ENCODE results near the gene TMSB4X.
"Not testable (repeated sequence)": the region's sequence is repeated elsewhere in the genome, so short reads cannot be mapped to it uniquely, and the experiment has no call there.

TMSB4X gene

DNA sequence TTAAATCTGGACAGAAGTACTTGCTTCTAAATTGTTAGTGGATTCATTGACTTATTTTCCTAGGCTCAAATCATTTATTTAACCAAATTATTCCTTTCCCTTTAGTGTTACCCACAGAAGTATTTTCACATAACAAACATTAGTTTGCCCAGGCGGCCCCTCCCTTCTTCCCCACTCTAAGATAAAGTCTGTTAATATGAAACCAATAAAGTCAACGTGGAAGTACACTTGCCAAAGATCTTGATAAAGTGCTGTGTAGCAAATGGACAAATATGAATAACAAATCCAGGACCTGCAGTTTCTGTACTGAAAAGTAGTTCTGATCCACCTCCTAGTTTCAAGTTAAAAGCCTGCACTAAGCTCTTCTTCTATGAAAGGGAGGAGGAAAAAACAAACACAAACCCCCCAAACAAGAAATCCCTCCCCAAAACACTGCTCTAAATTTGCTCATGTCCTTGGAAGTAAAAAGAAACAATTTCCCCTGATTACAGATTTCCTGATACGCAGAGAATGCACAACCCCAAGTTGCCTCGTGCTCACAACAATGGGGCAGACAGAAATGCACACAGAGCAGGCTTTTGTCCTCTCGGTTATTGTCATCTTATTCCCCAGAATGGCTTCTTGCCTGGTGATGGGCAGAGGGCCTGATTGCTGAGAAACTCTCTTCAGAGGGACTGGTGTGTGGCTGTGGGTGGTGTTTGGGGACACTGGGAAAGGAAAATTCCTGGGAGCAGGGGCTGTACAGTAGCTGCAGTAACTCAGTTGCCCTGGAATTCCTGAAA, 23.2 kb downstream of the TMSB4X start:
- DNase-seq (ENCODE audit: low spot score): no peak

DNA sequence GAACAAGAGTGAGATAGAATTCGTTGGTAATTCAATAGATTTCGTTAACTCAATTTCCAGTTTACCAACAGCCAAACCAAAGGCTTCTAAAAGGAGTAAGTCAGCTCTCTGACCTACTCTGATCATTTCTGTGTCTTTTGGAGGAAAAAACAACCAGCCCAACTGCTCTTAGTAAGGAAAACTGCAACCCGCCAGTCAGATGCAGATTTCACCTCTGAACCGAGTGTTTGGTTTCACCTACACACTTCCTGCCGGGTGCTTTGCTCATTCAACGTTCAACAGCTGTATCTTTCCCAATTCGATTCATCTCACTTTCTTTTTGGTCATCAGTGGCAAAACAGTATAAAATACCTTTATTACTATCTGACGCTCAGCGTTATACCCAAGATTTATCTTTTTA, 24.5 kb downstream of the TMSB4X start:
- no peak for DNase-seq (ENCODE audit: low spot score)

DNA sequence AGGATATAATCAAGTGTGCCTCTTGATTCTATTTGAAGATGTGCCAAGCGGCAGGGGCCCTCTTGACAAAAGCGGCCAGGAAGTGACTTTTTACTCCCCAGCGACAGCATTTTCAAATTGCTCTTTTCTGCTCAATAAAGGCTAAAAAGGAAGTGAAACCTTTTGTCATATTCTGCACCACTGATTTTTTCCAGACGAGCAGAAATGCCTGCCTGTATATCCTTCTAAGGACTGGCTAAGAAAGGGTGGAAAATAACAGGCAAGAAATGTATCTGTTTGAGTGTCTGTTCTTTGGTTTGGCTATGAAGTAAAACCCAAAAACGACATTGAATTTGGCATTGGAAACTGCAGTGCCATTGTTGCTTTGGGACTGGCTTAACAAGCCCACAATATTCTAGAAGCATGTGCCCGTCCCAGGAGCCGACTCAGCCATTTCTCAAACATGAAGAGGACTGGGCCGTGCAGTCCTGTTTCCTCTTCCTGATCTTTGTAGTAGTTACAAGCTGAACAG, 25.4 kb downstream of the TMSB4X start:
- no peak for DNase-seq (ENCODE audit: low spot score)

DNA sequence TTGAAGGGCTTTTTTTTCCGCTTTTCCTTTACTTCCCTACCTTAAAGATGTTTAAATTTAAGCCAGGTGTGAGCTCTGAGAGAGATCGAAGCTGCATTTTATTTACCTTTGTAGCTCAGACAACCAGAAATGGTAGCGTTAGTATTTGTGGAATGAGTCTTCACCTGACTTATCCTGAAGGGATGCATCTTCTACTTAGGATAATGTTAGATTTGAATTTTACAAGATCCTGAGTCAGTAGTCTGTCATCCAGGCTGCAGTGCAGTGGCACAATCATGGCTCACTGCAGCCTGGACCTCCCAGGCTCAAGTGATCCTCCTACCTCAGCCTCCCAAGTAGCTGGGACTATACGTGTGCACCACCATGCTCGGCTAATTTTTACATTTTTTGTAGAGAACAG, 26.2 kb downstream of the TMSB4X start:
- DNase-seq (ENCODE audit: low spot score): no peak

DNA sequence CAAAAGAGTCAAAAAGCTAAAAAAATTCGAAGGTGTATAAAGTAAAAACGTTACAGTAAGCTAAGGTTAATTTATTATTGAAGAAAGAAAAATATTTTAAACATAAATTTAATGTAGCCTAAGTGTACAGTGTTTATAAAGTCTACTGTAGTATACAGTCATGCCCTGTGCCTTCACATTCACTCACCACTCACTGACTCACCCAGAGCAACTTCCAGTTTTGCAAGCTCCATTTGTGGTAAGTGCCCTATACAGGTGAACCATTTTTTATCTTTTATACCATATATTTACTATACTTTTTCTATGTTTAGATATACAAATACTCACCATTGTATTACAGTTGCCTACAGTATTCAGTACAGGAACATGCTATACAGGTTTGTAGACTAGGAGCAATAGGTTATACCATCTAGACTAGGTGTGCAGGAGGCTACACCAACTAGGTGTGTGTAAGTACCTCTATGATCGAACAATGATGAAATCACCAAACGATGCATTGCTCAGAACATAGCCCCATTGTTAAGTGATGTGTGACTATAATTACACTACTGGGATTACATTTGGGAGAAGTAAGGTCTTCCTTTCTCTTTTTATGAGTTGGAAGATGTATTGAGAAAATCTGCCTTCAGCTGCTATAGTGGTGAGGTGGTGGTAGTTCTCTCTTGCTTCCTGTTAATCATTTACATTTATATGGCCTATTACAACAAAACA, 27.2 kb downstream of the TMSB4X start:
- peak; percentile 15 for DNase-seq (ENCODE audit: low spot score)

DNA sequence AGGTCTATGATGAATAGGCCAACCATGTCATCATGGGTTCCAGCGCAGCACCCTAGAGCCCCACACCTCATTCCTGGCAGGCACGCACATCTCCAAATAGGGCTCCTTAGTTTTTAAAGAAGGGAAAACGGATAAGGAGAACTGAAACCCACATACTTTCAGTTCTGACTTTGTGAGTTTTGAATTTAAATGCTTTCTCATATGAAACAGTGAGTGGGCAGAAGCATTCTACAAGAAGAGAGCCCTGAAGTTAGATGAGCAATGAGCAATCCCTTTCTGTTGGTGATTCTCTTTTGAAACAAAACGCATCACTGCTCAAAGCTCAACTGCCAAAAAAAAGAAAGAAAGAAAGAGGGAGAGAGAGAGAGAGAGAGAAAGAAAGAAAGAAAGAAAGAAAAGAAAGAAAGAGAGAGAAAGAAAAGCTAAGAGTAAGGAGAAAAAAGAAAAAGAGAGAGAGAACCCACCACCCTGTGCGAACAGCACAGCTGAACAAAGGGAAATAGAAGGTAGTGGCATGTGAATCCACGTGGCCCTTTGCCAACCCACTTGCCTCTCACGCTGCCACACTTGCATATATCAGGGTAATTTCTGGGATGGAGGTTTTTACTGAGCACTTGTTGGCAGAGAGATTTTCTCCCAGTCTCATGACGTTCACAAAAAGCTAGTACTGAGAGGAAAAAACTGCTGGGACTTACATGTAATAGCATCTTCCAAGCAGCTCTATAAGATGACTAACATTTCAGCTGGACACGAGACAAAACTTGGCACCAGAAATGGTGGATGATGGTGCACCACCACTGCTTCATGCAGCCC, 31.0 kb downstream of the TMSB4X start:
- no peak for DNase-seq (ENCODE audit: low spot score)

DNA sequence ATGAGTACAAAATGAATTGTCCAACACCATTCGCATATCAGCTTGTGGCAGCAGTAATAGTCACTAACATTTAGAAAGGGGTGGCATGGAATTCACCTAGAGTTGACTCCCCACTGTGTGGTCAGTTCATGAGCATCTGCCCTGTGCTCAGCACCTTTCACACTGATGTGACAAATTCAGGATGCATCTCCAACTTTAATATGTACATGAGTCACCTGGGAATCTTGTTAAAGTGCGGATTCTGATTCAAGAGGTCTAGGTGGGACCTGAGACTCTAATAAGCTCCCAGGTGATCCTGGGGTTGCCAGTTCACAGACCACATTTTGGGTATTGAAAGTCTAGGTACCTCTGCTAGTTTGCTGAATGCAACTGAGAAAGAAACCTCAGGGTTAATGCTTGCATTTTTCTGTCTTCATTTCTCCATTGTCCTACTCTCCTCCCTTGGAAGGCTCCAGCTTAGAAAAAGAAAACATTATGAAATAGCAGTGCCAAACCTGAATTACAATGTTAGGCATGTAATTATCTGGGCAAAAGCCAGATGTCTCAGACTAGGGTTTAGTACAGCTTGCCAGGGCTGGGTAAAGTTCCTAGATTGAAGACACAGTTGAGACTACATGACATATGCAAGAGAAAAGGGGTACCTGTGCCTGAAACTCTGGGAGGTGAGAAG, 32.7 kb downstream of the TMSB4X start:
- no peak for DNase-seq (ENCODE audit: low spot score)

DNA sequence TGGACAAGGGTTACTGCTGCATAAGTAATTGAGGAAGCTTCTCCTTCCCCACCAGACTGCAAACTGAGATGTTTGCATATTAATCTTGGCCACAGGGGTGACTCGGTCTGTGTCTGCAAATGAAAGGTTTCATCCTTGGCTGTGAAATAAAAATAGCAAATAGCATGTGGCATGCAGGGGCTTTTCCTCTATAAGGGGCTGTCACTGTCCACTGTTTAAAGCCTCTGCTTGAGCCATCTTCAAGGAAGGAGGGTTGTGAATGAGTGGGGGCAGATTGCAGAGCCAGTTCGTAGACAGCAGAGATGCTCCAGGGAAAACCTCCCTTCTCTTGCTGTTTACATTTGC, 33.3 kb downstream of the TMSB4X start:
- no peak for DNase-seq (ENCODE audit: low spot score)

DNA sequence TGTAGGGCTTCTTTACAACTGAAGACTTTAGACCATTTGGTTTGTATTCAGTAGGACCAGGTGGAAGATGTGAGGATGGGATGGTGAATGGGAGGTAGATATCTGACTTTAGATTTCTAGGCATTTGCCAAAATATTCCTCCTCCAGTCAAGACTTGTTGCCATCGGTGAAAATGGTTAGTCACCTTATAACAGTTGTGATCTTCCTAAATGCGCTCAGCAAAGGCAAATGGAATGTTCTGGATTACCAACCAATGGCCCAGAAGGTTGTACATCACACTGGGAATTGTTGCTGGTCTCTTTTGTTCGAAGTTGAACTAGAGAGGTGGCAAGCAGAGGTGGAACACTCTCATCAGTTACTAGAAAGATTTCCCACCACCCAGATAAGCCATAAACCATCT, 33.9 kb downstream of the TMSB4X start:
- DNase-seq (ENCODE audit: low spot score): no peak

DNA sequence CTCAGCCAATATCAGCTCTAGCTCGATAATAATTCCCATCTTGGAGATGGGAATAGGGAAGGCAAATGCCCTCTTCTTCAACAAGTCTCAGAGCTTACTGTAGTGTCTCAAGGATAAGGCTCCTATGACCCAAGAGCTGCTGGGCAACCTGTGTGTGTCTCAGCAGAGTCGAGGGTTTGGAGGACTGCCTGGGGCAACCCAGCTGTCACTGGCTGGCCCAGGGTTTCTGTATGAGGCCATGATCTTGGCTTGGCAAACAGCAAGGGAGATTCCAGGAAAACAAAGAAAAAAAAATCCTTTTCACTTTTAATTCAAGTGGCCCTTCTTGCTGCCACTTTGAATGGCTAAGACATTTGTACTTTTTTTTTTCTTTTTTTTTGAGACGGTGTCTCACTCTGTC, 34.4 kb downstream of the TMSB4X start:
- no peak for DNase-seq (ENCODE audit: low spot score)

DNA sequence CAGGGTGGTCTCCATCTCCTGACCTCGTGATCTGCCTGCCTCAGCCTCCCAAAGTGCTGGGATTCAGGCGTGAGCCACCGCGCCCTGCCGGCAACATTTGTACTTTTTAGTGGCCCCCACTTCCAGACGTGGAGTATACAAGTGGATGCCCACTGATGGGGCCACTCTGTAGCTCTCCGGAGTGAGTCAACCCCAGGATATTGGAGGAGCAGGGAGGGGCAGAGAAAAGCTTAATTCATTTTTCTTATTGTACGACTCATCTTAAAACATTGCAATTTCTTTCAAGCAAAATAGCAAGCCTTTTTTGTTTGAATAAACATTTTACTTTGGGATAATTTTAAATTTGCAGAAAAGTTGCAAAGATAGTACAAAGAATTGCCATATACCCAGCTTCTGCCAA, 34.9 kb downstream of the TMSB4X start:
- DNase-seq (ENCODE audit: low spot score): no peak

DNA sequence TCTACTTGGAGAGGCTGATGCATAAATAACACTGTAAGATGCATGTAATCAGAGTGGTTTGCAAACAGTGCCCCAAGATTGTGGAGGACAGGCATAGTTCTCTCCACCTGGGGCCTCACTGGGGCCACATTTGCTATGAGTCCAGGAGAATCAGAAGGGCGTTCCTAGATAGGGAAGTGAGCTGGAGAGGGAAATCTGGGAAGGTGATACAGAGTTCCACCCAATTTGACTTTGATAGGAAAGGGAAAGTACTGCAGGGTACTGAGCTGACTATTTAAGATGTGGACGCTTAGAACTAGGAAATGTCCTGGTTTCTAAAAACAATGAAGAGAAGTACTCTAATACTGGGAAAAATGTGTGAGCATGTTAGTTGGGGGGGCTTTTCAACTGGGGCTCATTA, 35.6 kb downstream of the TMSB4X start:
- DNase-seq (ENCODE audit: low spot score): no peak

DNA sequence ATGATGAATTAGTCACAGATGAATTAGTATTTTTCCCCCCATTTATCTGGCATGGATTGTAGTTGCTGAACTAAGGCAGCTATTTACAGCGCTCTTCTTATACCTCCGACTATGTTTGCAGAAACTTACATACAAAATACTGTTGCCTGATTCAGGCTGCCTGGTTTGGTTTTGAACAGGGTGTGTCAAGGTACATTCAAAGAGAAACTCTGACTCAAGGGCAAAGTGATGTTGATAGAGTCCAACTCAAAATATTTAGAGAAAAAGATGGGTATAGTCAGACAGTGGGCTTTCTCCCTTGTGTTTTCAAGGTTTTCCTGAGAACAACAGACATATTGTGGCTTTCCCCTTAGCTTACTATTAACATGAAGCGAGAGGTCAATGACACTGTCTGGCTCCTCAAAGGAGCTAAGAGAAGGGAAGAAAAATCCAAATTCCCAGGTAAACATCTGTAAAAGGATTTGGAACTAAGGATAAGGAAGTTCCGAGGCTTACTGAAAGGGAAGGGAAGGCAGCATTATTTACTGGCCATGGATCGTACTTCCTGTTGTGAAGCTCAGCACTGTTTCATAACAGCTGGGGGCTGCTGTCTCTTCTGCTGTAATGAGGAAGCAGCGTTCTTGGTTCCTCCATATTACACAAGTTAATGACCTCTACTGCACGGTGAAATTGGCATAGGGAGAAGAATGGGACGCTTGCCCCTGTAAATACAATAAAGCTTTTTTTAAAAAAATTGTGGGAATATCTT, 38.6 kb downstream of the TMSB4X start:
- no peak for DNase-seq (ENCODE audit: low spot score)

DNA sequence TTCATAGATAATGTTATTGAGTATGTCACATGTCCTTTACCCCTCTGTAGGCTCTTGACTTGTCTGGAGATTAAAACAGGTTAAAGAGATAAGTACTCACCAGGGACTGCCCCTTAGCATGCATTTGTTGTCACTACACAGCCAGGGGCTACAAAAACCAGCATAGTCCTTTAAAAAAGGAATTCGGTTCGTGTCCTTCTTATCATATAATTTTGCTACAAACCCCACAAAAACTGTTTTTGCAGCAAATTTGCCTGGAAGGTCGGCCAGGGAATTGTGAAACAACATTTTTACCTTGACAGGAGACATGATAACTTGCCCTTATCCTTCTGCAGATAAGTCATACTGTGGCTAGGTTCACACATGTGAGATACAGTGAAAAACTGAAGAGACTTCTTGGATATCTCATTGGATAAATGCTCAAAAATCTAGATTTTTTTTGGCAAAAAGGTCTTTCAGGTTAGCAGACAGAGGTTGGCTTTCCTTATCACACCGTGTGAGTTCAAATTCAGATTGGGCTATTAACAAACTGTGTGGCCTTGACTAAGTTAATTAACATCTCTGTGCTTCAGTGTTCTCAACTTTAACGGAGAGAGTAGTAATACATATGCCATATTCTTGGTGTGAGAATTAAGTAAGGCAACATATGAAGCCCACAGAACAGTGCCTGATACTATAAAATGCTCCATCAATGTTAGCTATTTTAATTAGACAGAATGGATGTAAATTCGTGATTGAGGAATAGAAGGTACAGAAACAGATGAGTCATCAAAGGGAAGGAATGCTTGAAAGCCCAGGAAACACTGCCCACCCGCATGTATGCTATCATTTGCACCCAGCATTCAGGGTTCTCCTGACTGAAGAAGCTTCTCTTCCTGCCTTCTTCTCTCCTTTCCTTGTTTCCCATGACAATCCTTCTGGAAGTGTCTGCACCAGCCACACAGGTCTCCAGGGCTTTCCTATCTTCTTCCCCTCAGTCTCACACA, 39.5 kb downstream of the TMSB4X start:
- DNase-seq (ENCODE audit: low spot score): no peak

DNA sequence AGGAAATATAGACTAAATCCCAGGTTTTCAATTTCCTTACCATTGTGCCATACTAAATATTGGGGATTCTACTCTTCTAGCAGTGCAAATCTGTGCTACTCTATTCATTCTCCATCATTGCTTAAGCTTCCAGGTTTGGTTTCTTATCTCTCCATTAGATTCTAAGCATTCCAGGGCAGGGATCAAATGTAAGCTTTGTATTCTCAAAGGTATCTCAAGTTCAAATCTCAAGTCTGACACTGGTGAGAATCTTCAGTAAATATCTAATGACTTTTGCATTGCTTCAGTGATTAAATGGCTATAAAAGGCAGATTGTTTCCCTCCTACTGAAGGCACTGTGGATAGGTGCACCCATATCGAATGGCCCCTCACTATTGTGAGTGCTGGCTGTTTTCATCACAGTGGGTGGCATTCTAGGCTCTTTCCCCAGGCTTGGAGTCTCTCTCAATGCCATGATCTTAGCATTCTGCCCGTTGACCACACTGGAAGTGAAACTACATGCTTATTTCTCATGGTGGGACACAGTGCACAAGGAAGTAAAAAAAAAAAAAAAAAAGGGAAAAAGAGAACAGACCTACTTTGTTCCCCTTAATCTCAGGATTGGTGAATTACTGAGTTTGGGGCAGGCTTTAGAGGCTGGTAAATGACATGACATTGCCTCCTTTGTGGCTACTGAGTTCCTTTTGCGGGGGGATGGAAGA, 40.8 kb downstream of the TMSB4X start:
- no peak for DNase-seq (ENCODE audit: low spot score)

DNA sequence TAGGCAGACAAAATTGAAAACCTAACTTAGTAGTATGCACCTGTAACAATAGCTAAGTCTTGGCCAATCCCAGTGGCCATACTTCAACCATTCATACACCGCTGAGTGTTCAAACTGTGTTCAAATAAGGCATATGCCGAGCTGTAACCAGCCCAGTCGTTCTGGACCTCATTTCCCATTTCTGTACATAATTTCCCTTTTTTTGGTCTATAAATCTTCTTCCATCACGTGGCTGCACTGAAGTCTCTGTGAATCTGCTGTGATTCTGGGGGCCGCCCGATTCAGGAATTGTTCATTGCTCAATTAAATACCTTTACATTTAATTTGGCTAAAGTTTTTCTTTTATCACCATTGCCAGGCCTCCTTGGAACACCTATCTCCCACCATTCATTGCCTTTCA, 41.8 kb downstream of the TMSB4X start:
- not testable (repeated sequence) for DNase-seq (ENCODE audit: low spot score)

DNA sequence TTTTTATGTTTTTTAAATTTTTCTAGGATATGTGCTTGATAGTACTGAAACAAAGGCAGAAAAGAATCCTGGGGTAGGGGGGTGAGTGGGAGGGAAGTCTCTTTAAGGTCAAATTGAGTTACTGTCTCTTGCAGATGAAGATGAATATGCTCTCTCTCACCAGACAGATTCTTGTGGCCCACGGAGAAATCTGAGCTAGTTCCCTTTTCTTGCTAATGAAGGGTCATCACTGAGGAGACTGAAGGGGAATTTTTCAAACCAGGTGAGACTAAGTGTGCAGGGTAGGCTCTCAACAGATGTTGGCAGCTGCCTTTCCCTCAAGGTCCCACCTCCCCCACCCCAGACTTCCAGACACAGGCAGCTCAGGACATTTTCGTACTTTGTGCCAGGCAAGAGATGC, 48.0 kb downstream of the TMSB4X start:
- DNase-seq (ENCODE audit: low spot score): no peak

DNA sequence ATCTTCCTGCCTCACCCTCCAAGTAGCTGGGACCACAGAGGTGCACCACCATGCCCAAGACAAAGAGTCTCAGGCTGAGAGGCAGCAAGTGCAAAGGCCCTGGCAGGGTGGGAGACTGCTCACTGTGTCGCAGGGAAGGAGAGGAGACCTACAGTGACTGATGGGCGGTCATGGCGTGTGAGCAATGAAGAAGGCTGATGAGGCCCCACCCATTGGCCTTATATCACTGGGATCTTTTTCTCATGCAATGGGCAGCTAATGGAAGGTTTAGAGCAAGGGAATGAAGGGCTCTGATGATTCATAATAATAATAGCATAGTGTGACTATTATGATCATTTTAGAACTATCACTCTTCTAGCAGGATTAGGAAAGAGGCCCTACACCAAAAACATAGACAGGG, 48.7 kb downstream of the TMSB4X start:
- DNase-seq (ENCODE audit: low spot score): no peak

DNA sequence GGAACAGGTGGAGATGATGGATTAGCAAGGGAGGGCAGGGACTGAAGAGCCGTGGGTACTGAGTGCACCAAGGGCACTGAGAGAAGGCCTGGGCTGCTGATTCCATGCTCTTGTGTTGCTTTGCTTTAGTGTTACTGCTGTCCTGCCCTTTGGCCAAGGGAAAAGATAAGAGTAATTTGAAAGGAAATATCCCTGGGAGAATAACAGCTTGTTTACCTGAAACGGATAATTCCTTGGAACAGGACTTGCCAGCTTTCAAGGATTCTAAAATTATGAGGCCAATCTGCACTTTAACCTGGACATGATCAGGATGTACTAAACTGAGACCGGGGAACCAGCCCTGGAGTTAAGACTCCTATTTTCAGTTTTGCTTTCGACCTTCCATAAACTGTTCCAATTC, 49.1 kb downstream of the TMSB4X start:
- DNase-seq (ENCODE audit: low spot score): no peak

DNA sequence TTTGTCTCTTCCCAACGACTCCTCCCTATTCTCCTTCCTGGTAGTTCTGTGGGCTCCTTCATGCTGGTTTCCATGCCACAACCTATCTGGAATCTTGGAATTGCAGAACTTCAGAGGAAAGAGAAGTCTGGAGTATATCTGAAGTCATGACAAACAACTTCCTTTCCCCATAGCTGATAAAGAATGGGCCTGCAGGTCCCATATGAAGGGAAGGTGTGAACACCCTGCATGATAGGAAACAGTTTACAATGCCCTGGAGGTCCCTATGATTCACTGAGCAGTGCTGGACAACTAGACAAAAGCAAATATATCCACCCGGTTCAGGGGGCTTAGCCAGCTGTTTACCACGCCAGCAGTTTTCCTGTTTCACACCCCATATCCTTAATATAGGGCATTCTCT, 50.1 kb downstream of the TMSB4X start:
- DNase-seq (ENCODE audit: low spot score): no peak

All from RKO (cell line).